Ishikawa (cell line): Measurements from ENCODE around the gene TBC1D22B.

Experiments used
- CEBPB ChIP-seq: IDR thresholded peaks from 2 replicates; pipeline ENCODE4 v1.6.1; 2012
- CREB1 ChIP-seq: IDR thresholded peaks from 2 replicates; pipeline ENCODE4 v1.6.1; 2012; ENCODE audit warnings: low read depth
- EGR1 ChIP-seq: IDR thresholded peaks from 2 replicates; pipeline ENCODE4 v1.6.1; 2012
- EP300 ChIP-seq: IDR thresholded peaks from 2 replicates; pipeline ENCODE4 v1.6.1; 2012; ENCODE audit warnings: borderline replicate concordance
- FOXM1 ChIP-seq: IDR thresholded peaks from 2 replicates; pipeline ENCODE4 v1.6.1; 2012; ENCODE audit warnings: low read depth, borderline replicate concordance
- MAX ChIP-seq: IDR thresholded peaks from 2 replicates; pipeline ENCODE4 v1.6.1; 2012
- NFIC ChIP-seq: IDR thresholded peaks from 2 replicates; pipeline ENCODE4 v1.6.1; 2012
- RAD21 ChIP-seq: IDR thresholded peaks from 2 replicates; pipeline ENCODE4 v1.6.1; 2012; ENCODE audit warnings: low read depth
- REST ChIP-seq: IDR thresholded peaks from 2 replicates; pipeline ENCODE4 v1.6.1; 2012; ENCODE audit warnings: low read depth, mild to moderate bottlenecking
- TAF1 ChIP-seq: IDR thresholded peaks from 2 replicates; pipeline ENCODE4 v1.6.1; 2012; ENCODE audit warnings: low read depth, mild to moderate bottlenecking
- TCF12 ChIP-seq: IDR thresholded peaks from 2 replicates; pipeline ENCODE4 v1.6.1; 2012; ENCODE audit warnings: low read depth
- TEAD4 ChIP-seq: IDR thresholded peaks from 2 replicates; pipeline ENCODE4 v1.6.1; 2012
- USF1 ChIP-seq: IDR thresholded peaks from 2 replicates; pipeline ENCODE4 v1.6.1; 2012
- YY1 ChIP-seq: IDR thresholded peaks from 2 replicates; pipeline ENCODE4 v1.6.1; 2012; ENCODE audit warnings: low read depth
- ZBTB7A ChIP-seq: IDR thresholded peaks from 2 replicates; pipeline ENCODE4 v1.6.1; 2012; ENCODE audit warnings: low read depth

Gene TBC1D22B

GRCh38 chr6:37239950-37240713 lies 17.4 kb upstream of the TBC1D22B start:
- 0 out of 2 replicates have a peak, but pooled peaks have one; percentile 39 for TF ChIP-seq YY1
- TF ChIP-seq EGR1, result peak; percentile 49; the same call in 1 of the 2 replicates
- no peak for TF ChIP-seq RAD21
- no peak for TF ChIP-seq FOXM1
- no peak for TF ChIP-seq CREB1
- peak; percentile 43; the same call in 1 of the 2 replicates for TF ChIP-seq EP300
- peak; percentile 65 for TF ChIP-seq TCF12
- TF ChIP-seq CEBPB, result no peak
- TF ChIP-seq ZBTB7A, result no peak
- peak; percentile 95 for TF ChIP-seq NFIC
- no peak for TF ChIP-seq REST

- TF ChIP-seq CEBPB (no peak), USF1 (no peak), REST (no peak), EGR1 (no peak), TEAD4 (no peak), CREB1 (no peak), ZBTB7A (no peak), MAX (no peak), NFIC (no peak), FOXM1 (no peak), RAD21 (no peak), TAF1 (no peak), TCF12 (no peak), YY1 (no peak), EP300 (no peak)
These were observed 16.4 kb upstream of the TBC1D22B start for GRCh38 chr6:37241131-37241530.

- TF ChIP-seq TCF12 (no peak), MAX (no peak), REST (no peak), CREB1 (no peak), ZBTB7A (no peak), CEBPB (no peak), FOXM1 (no peak), TEAD4 (no peak), TAF1 (no peak), NFIC (no peak), RAD21 (no peak)
These were observed 15.7 kb upstream of the TBC1D22B start for GRCh38 chr6:37241775-37242428.

- TF ChIP-seq EP300, result peak; percentile 62
- TF ChIP-seq EGR1, result no peak
- no peak for TF ChIP-seq TCF12
- no peak for TF ChIP-seq YY1
- TF ChIP-seq FOXM1, result no peak; the same call in 1 of the 2 replicates
- TF ChIP-seq NFIC, result 0 out of 2 replicates have a peak, but pooled peaks have one; percentile 37
- peak; percentile 60 for TF ChIP-seq TEAD4
- TF ChIP-seq RAD21, result no peak
- no peak for TF ChIP-seq MAX
- TF ChIP-seq ZBTB7A, result no peak
- TF ChIP-seq CEBPB, result 0 out of 2 replicates have a peak, but pooled peaks have one; percentile 11
- no peak for TF ChIP-seq TAF1
- TF ChIP-seq USF1, result peak; percentile 88
- no peak for TF ChIP-seq CREB1
- TF ChIP-seq REST, result no peak
These were observed 15.0 kb upstream of the TBC1D22B start for GRCh38 chr6:37242429-37243052.
